C4-2B (cell line): ENCODE results near the gene MYBPC2.

Source experiments
- H3K27ac ChIP-seq: fragments of 450-650 bp; 2 replicates; pipeline ENCODE4 v1.5.1; 2017
- CTCF ChIP-seq: fragments of 450-650 bp; conservative IDR thresholded peaks from 2 replicates; pipeline ENCODE4 v1.5.1; 2017; ENCODE audit warnings: mild to moderate bottlenecking
- ZFX ChIP-seq: fragments of 450-650 bp; IDR thresholded peaks from 2 replicates; pipeline ENCODE4 v1.6.1; 2017

Gene MYBPC2

GRCh38 chr19:50402544-50403301, 30.0 kb upstream of the MYBPC2 start:
- no peak overlapping the region for H3K27ac ChIP-seq
- no peak for TF ChIP-seq CTCF
- TF ChIP-seq ZFX = no peak

- TF ChIP-seq CTCF (no peak), ZFX (no peak)
- no peak overlapping the region for H3K27ac ChIP-seq
These were observed 26.4 kb upstream of the MYBPC2 start for GRCh38 chr19:50406156-50406820.

- TF ChIP-seq CTCF = no peak
- H3K27ac ChIP-seq = no peak overlapping the region
These were observed 25.9 kb upstream of the MYBPC2 start for GRCh38 chr19:50406829-50407228.

GRCh38 chr19:50409347-50409746, 23.3 kb upstream of the MYBPC2 start:
- H3K27ac ChIP-seq = no peak overlapping the region
- no peak for TF ChIP-seq ZFX
- TF ChIP-seq CTCF = no peak

- no peak for TF ChIP-seq ZFX
- TF ChIP-seq CTCF = no peak
- H3K27ac ChIP-seq = no peak overlapping the region
These were observed 22.6 kb upstream of the MYBPC2 start for GRCh38 chr19:50410109-50410508.

- H3K27ac ChIP-seq = no peak overlapping the region
- no peak for TF ChIP-seq ZFX
- no peak for TF ChIP-seq CTCF
These were observed 20.3 kb upstream of the MYBPC2 start for GRCh38 chr19:50412419-50412818.

GRCh38 chr19:50413096-50413495, 19.6 kb upstream of the MYBPC2 start:
- TF ChIP-seq CTCF = no peak
- TF ChIP-seq ZFX = no peak
- H3K27ac ChIP-seq = no peak overlapping the region
